OCI-M2 (cell line): Measurements from ENCODE around the gene NBPF11.
"Not testable (repeated sequence)": the region's sequence is repeated elsewhere in the genome, so short reads cannot be mapped to it uniquely, and the experiment has no call there.

Experiments
- DNase-seq: peaks from one replicate; lab custom pipeline; 2025; ENCODE audit not compliant: unreplicated experiment; lab: John Stamatoyannopoulos, UW

NBPF11 gene

GRCh38 chr1:148150014-148150413 lies 2.1 kb downstream of the NBPF11 start:
- DNase-seq: not testable (repeated sequence)

DNA sequence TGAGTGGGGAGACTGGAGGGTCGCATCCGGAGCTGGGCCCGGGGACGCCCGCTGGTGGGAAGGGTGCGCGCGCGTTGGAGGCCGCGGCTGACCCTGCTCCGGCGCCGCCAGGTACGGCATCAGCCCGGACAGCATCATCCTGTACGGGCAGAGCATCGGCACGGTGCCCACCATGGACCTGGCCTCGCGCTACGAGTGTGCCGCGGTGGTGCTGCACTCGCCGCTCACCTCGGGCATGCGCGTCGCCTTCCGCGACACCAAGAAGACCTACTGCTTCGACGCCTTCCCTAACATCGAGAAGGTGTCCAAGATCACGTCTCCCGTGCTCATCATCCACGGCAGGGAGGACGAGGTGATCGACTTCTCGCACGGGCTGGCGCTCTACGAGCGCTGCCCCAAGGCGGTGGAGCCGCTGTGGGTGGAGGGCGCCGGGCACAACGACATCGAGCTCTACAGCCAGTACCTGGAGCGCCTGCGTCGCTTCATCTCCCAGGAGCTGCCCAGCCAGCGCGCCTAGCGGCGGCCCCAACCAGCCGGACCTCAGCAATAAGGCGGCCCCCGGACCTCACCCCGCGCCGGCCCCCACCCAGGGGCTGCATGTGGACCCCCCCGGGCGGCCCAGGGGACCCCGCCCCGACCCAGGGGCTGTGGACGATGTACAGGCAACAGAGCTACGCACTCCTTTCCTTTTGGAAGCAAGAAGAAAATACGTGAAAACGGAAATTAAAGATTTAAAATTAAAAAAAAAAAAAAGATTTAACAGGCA lies 2.8 kb downstream of the NBPF11 start:
- not testable (repeated sequence) for DNase-seq

- not testable (repeated sequence) for DNase-seq
These were observed 4.8 kb downstream of the NBPF11 start for GRCh38 chr1:148147052-148147838.

- DNase-seq: not testable (repeated sequence)
These were observed 5.7 kb downstream of the NBPF11 start for GRCh38 chr1:148146191-148146997.

GRCh38 chr1:148143223-148143622 lies 8.9 kb downstream of the NBPF11 start:
- not testable (repeated sequence) for DNase-seq

- DNase-seq: not testable (repeated sequence)
These were observed 10.1 kb downstream of the NBPF11 start for GRCh38 chr1:148141936-148142335.

DNA sequence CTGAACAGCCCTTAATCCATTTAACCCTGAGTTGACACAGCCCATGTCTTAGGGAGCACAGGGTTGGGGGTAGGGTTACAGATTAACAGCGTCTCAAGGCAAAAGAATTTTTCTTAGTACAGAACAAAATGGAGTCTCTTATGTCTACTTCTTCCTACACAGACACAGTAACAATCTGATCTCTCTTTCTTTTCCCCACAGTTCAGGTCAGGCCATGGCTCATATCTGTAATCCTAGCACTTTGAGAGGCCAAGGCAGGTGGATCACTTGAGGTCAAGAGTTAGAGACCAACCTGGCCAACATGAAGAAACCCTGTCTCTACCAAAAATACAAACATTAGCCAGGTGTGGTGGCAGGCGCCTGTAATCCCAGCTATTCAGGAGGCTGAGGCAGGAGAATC lies 13.5 kb downstream of the NBPF11 start:
- DNase-seq: not testable (repeated sequence)

GRCh38 chr1:148122341-148122740 lies 29.7 kb downstream of the NBPF11 start:
- DNase-seq: not testable (repeated sequence)

- DNase-seq: not testable (repeated sequence)
These were observed 31.7 kb downstream of the NBPF11 start for GRCh38 chr1:148120395-148120794.

- not testable (repeated sequence) for DNase-seq
These were observed 56.3 kb downstream of the NBPF11 start for GRCh38 chr1:148095732-148096131.

DNA sequence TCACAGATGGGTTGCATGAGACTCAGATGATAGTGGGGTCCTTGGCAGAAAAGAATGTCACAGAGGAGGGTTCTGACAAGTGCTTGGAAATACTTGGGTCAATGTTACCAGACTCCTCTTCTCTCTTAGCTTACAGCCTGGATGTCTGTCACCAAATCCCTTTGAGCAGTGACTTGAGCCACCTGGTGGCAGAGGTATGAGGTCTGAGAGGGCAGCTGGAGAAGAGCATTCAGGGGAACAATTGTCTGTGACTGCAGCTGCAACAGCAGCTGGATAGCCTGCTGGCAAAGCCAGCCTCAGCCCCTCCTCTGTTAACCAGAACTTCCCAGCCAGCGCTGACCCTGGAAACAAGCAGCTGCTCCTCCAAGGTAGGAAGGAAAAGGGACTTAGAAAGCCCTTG lies 65.9 kb downstream of the NBPF11 start:
- DNase-seq: not testable (repeated sequence)

DNA sequence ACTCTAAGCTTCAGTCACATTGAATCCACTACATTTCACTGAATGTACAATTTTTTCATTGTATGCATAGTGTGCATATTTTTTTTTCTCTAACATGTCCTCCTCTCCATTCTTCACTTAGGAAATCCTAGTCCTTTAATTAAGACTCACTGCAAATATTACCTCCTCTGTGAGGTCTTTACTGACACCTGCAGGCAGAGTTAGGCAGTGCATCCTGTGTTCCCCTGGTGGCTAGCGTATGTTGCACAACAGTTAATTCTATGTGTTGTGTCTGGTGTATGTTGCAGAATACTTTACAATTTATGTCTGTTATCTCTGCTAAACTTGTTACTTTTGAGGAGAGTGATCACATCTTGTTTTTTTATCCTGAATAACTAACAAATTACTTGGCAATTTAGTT lies 70.9 kb downstream of the NBPF11 start:
- DNase-seq: not testable (repeated sequence)

DNA sequence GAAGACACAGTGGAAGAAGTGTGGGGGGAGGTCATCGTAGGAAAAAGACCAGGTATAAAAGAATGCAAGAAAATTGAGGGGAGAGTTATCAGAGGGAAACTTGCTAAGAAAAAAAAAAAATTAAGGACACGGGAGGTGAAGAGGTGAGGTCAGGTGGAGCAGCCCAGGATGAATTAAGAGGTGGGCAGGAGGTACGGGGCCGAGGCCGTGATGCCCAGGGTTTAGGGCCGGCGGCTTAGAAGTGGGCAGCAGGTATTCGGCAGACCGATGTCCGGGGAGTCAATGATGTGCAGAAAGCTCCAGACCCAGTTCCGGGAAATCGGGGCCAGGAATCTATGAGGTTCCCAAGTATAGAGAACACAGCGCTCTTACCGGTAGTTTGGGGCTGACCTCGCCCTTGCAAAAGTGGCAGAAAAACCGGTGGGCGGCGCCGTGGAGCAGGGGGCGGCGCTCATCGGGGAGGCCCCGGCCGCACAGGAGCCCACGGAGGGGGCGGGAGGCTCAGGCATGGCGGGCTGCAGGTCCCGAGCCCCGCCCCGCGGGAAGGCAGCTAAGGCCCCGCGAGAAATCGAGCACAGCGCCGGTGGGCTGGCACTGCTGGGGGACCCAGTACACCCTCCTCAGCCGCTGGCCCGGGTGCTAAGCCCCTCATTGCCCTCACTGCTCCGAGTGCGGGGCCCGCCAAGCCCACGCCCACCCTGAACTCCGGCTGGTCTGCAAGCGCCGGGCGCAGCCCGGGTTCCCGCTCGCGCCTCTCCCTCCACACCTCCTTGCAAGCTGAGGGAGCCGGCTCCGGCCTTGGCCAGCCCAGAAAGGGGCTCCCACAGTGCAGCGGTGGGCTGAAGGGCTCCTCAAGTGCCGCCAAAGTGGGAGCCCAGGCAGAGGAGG lies 73.2 kb downstream of the NBPF11 start:
- DNase-seq: not testable (repeated sequence)

- DNase-seq: not testable (repeated sequence)
These were observed 74.0 kb downstream of the NBPF11 start for GRCh38 chr1:148078090-148078489.

DNA sequence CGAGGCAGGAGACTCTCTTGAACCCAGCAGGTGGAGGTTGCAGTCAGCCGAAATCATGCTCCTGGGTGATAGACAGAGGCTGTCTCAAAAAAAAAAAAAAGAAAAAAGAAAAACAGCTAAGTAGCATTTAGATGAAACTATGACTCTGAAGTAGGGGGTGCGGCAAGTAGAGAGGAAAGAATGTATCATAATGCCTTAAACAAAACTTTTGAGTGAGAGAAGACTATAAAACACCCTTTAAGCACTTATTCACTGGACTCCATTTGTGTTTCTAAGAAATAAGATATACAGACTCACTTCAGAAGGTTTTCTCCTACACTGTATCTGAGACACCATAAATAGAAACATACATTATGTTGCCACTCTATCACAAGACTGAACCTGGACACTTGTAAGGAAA lies 74.6 kb downstream of the NBPF11 start:
- DNase-seq: not testable (repeated sequence)

GRCh38 chr1:148073392-148073791 lies 78.7 kb downstream of the NBPF11 start:
- DNase-seq: not testable (repeated sequence)

DNA sequence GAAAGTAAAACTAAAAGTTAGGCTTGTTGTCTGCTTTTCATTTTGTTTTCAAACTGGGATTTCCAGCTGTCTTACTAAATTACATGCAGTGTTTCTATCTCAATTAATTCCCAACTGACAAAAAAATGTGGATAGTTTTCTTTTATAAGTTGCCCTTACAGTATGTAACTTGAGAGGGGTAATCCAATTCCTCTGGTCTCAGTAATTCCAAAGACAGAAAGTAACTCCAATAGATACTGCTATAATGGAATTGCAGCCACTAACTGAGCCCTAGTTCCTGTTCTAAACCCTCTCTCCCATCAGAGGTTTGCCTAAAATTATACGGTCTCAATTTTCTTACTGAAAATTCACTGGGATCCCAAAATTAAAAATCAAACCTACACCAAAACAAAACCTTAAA lies 83.5 kb downstream of the NBPF11 start:
- not testable (repeated sequence) for DNase-seq

GRCh38 chr1:148068201-148068600 lies 83.9 kb downstream of the NBPF11 start:
- not testable (repeated sequence) for DNase-seq

- DNase-seq: not testable (repeated sequence)
These were observed 91.8 kb downstream of the NBPF11 start for GRCh38 chr1:148060294-148060701.

DNA sequence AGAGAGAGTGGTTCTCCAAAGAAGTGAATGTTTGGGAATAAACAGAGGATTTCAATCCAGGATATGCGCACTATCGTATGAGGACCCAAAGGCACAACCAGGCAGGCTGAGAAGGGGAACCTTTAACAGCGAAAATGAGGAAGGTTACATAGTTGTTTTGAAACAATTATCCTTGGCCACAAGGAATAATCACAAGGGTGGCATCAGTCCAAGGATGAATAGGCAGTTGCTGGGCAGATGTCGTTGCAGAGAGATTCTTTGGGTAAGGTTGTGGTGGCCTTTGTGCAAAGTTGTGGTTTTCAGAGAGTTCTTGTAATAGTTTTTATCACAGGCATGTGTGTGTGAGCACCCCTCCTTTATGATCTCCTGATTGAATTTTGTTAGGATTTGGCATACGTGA lies 94.7 kb downstream of the NBPF11 start:
- DNase-seq: not testable (repeated sequence)
